ENCODE results near the gene SLC22A8. TPM values are rescaled to one million over a fixed set of nuclear protein-coding genes. Genes with fewer than 3 reads are reported as not detected.
"Not testable (repeated sequence)": the region's sequence is repeated elsewhere in the genome, so short reads cannot be mapped to it uniquely, and the experiment has no call there.

Gene SLC22A8, protein sequence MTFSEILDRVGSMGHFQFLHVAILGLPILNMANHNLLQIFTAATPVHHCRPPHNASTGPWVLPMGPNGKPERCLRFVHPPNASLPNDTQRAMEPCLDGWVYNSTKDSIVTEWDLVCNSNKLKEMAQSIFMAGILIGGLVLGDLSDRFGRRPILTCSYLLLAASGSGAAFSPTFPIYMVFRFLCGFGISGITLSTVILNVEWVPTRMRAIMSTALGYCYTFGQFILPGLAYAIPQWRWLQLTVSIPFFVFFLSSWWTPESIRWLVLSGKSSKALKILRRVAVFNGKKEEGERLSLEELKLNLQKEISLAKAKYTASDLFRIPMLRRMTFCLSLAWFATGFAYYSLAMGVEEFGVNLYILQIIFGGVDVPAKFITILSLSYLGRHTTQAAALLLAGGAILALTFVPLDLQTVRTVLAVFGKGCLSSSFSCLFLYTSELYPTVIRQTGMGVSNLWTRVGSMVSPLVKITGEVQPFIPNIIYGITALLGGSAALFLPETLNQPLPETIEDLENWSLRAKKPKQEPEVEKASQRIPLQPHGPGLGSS
- total RNA-seq (2014; rRNA removed; shearing (Covaris generic)), result not detected in 2 replicates

DNA sequence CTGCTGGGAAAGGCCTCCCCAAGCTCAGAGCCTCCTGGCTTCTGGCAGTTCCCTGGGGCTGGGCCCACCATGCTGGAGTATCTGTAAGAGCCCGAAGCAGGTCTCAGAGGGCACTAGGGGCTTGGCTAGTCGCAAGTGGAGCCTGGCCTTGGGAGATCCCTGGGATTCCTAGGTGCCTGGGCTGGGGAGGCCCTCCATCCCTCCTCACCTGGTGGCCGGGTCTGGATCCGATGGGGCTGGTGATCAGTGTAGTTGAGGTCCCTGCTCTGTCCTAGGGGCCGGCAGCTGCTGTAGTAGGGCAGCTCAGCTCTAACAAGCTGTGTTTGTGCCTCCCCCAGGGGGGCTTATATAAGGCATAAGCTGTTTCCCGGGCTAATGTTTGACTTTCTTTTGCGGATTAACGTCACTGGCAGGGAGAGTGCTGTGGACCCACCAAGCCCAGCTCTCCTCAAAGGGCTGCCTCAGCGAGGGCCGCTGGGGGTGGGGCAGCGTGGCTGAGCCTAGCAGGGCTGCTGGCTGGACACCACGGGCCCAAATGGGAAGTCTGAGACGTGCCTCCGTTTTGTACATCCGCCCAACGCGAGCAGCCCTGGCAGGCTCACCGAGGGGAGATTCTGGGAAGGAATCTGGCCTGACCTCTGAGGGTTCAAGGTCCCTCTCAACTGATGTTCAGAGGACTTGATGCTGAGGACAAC, at the start of gene SLC22A8:
Gene SLC22A8, minus strand, starts transcription at position 321 of the 695 bp plus-strand sequence. CDS start 883 bp downstream, outside the sequence.
- DNase-seq (ENCODE audit: low spot score), result no peak

GRCh38 chr11:63046203-63046602, 30.6 kb upstream of the SLC22A8 start:
- not testable (repeated sequence) for DNase-seq (ENCODE audit: low spot score)

GRCh38 chr11:63042596-63042995, 27.0 kb upstream of the SLC22A8 start:
- DNase-seq (ENCODE audit: low spot score), result no peak

GRCh38 chr11:63032457-63032856, 16.8 kb upstream of the SLC22A8 start:
- no peak for DNase-seq (ENCODE audit: low spot score)

DNA sequence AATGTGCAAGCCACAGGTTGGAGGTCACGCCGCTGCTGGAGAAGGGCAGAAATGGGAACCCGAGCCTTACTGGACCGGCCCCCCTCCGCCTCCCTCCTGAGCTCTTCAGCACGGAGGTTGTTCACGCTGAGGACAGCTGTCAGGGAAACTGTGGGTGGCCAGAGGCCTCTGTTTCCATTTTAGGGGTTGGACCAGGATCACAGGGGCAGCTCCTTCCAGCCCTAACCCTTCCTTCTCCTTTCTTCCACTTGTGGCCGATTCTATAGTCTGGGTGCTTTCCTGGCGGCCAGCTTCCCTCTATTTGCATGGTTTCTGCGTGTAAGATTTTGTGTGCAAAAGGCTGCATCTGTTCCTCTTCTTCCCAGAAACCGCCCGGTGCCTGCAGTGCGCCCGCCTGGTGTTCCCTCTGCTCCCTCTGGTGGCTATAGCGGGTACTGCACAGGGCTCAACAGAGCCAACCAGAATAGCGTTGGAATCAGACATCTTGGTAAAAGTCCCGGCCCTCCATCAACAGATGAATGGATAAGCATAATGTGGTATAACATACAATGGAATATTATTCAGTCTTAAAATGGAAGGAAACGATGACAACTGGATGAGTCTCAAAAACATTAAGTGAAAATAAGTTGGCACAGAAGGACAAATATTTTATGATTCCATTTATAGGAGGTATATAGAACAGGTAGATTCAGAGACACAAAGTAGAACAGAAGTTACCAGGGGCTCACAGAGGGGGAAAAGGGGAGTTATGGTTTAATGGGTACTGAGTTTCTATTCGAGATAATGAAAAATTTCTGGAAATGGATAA, 8.4 kb upstream of the SLC22A8 start:
- DNase-seq (ENCODE audit: low spot score), result peak; percentile 59

GRCh38 chr11:63023222-63023814, 7.7 kb upstream of the SLC22A8 start:
- DNase-seq (ENCODE audit: low spot score), result no peak

- no peak for DNase-seq (ENCODE audit: low spot score)
Measured at GRCh38 chr11:63022441-63022840, 6.8 kb upstream of the SLC22A8 start.

DNA sequence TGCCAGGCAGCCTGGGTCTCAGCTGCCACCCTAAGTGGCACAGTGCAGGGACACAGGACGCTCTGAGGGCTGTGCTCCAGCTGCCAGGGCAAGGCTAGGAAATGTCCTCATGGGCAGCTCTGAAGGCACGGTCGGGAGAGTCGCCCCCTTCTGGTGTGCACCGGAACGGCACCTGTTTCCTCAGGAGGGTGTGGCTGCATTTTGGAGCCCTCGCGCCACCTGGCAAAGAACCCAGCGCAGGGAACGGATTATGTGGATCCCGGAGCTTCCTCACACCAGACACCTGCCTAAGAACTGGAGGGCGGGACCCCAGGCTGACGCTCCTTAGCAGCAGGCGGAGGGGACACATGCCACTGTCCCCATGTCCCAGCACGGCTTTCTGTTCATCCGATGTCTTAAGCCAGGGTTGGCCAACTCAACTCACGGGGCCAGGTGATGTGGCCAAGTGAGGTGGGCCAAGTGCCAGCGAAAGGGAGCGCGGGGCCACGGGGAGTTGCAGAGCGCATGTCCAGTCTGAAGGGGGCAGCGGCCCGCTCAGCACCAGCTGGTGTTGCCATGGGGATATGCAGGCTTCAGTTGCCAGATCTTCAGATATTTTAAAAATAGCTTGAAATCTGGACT, 5.1 kb upstream of the SLC22A8 start:
- peak; percentile 19 for DNase-seq (ENCODE audit: low spot score)

DNA sequence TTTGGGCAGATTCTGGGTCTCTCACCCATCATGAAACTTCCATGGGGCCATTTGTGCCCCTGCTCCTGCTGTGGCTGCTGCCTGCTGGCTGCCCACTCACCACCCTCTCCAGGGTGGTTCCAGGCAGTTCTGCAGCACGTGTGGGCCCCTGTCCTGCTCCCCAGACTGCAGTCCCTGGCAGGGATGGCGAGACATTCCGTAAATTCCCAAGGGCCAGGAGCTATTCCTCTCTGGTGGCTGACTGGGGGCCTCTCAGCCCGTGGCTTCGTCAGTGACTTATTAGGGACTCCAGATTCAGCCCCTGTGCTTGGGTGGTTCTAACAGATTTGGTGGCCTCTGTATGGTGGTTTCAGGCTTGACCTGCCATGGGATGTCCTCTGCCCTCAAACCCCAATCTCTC, 3.9 kb upstream of the SLC22A8 start:
- no peak for DNase-seq (ENCODE audit: low spot score)

GRCh38 chr11:63017306-63017974, 1.8 kb upstream of the SLC22A8 start:
- DNase-seq (ENCODE audit: low spot score), result no peak

DNA sequence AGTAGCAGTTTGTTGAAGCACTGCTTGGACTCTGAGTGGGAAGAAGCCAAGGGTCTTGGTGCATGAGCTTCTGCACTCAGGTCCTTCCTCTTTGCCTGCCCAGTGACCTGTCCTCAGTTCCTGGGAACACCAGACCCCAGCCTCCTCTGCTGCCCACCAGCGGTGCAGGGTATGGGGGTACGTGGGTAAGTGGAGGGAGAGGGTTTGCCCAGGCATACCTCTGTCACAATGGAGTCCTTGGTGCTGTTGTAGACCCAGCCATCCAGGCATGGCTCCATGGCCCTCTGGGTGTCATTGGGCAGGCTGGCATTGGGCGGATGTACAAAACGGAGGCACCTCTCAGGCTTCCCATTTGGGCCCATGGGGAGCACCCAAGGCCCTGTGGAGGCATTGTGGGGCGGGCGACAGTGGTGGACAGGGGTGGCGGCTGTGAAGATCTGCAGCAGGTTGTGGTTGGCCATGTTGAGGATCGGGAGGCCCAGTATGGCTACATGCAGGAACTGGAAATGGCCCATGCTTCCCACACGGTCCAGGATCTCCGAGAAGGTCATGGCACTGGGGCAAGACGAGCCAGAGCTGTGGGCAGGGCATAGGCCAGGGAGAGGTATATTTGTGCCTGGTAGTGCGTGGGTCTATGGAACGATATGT, 1.1 kb downstream of the SLC22A8 start:
- no peak for DNase-seq (ENCODE audit: low spot score)

- no peak for DNase-seq (ENCODE audit: low spot score)
Measured at GRCh38 chr11:63012839-63013238, 2.8 kb downstream of the SLC22A8 start.

DNA sequence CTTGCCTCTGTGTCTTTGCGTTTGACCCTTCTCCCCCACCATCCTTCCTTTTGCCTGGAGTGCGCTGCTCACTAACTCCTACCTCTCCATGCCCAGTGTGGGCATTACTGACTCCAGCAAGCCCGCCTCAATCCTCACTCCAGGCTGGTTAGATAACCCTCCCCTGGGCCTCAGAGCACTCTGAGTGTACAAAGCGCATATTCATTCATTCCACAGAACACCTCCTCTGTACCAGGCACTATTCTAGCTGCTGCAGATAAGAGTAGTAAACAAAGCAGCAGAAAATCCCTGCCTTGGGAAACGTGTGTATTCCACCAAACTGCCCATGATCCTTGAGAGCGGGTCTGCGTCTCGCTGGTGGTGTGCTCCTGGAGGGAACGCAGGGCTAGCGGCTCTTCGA, 3.2 kb downstream of the SLC22A8 start:
- DNase-seq (ENCODE audit: low spot score), result no peak

DNA sequence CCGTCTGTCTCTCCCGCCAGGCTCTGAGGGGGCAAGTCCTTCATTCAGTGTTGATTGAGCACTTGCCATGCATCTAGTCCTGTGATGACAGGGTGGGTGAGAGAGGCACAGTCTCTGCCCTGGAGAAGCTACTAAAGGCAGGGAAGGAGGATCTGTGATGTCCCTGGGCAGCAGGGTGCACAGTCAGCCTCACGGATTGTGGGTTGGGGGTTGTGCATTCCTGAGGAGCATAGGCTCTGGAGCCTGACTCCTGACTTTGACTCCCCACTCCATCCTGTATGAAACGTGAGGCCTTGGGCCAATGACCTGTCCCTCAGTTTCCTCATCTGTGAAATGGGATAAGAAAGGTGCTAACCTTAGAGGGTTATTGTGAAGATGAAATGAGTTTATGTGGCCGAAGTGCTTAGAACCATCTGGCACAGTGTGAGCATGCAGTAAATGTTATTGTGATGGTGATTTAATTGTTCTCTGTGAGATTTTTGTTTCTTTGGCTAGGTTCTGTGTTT, 4.7 kb downstream of the SLC22A8 start:
- DNase-seq (ENCODE audit: low spot score), result no peak

DNA sequence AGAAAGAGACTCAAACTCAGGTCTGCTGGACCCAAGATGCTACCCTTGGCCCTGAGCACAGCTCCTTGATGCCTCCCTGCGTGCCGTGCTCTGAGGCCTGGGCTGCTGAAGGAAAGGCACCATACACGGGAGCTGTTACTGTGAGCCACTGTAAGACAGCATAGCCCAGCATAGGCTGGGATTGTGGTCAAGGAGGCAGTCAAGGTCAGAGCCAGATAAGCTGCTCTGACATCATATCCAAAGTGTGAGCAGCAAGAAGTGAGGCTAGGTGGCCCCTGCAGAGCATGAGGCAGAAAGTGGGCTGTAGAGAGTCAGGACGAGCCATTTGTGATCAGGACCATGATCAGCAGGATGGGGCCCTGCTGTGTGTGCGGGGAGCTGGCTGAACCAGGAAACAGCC, 7.7 kb downstream of the SLC22A8 start:
- DNase-seq (ENCODE audit: low spot score), result no peak

DNA sequence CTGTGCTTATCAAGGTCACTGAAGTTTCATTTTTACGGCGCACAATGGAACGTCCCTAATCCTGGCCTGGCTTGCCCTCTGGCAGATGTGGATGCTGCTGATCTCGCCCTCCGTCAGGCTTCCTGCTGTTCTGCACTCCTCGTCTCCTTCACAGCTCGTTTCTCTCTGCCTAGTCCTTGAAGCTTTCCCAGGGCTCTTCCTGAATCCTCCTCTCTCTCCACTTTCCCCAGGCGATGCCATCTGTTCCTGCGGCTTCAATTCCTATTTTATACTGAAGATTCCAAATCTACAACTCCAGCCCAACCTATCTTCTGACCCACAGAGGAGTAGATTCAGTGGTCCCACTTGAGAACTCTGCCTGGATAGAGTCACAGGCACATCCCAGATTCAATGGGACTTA, 14.2 kb downstream of the SLC22A8 start:
- DNase-seq (ENCODE audit: low spot score), result no peak

DNA sequence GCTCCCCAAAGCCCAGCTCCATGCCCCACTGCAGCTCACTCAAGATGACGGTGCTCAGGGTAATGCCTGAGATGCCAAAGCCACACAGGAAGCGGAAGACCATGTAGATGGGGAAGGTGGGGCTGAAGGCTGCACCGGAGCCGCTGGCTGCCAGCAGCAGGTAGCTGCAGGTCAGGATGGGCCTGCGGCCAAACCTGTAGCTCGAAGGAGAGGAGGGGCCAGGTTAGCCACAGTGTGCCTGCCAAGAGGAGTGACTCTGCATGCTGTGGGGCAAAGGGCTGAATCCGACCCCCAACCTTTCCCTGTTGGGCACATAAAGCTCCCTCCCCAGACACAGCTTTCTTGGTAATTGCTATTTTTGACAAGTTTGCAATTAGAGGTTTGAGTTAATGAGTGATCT, 16.0 kb downstream of the SLC22A8 start:
- DNase-seq (ENCODE audit: low spot score), result no peak

GRCh38 chr11:62999156-62999555, 16.5 kb downstream of the SLC22A8 start:
- no peak for DNase-seq (ENCODE audit: low spot score)

DNA sequence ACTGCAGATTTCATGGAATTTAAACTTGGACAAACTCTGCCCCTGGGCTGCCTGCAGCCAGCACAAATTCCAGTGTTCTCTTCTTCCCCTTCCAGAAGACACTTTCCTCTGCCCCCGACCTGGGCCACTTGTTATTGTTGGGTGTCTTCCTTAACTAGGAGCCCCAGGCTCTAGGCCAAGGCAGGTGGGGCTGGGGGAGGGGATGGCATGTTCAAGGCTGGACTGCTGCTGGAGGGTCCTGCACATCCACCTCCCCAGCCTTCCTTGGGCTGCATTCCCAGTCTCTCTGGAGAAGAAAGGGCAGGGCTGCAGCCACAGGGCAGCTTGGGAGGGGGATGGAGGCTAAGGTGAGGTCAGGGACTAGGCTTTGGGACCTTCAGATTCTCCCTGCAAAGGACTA, 19.4 kb downstream of the SLC22A8 start:
- DNase-seq (ENCODE audit: low spot score), result no peak

DNA sequence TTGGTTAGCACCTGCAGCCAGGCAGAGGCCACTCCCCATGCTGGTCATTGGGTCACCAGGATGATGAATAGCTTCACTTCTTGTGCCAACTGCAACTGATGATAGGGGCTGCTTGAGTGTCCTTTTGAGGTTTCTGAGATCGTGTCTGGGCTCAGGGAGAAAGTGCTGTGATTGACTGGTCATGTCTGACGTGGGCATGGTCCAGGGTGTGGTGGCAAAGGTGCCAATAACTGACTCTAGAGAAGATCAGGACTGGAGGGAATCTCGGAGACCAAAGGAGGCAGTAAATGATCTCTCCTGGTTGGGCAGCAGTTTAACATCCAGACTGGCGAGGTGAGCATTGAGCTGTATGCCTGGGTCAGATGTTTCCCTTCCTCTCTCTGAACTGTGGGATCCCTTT, 20.9 kb downstream of the SLC22A8 start:
- DNase-seq (ENCODE audit: low spot score), result no peak
